Stomach (tissue), 19 donors: Measurements from ENCODE around the gene NACA2. TPM values are rescaled to one million over a fixed set of nuclear protein-coding genes. Genes with fewer than 3 reads are reported as not detected.
A peak's percentile ranks its signal among the peaks of the same experiment; 100 is the strongest.

Source experiments
- DNase-seq, 2 donors: peaks; one replicate each; pipeline versions ENCODE4 v3.0.0 to v3.0.0-alpha.2; 2013 to 2019
- H3K27ac ChIP-seq, 5 donors: fragments of 200-600 bp in 4 of 5; sonication (generic) in 4 of 5; one replicate each; pipeline ENCODE4 v1.5.1; 2013 to 2019; ENCODE audit warnings: mild to moderate bottlenecking in 1 of 5, moderate library complexity in 1 of 5
- H3K27me3 ChIP-seq, 3 donors: fragments of 200-600 bp; sonication (generic); one replicate each; pipeline ENCODE4 v1.5.1; 2017 to 2019; ENCODE audit warnings: mixed run types in 1 of 3
- H3K36me3 ChIP-seq, 4 donors: fragments of 200-600 bp; sonication (generic); 1 replicate in 3 of 4; 2 replicates in 1 of 4; pipeline ENCODE4 v1.5.1; 2016 to 2019
- H3K4me1 ChIP-seq, 4 donors: fragments of 200-600 bp; sonication (generic); one replicate each; pipeline ENCODE4 v1.5.1; 2016 to 2019
- H3K4me3 ChIP-seq, 4 donors: fragments of 200-600 bp; sonication (generic) in 3 of 4; one replicate each; pipeline ENCODE4 v1.5.1; 2016 to 2019; ENCODE audit warnings: mild to moderate bottlenecking in 1 of 4
- H3K9me3 ChIP-seq, 4 donors: fragments of 200-600 bp; sonication (generic); one replicate each; pipeline ENCODE4 v1.5.1; 2016 to 2019
- EP300 ChIP-seq: sonication (generic); formaldehyde crosslinking; IDR thresholded peaks from one replicate; pipeline ENCODE4 v1.6.1; 2017; ENCODE audit warnings: antibody characterized with exemption
- POLR2A ChIP-seq, 4 donors: fragments of 450-650 bp; IDR thresholded peaks; one replicate each; pipeline ENCODE4 v1.6.1; 2016; ENCODE audit warnings: antibody characterized with exemption in 4 of 4, control low read depth in 2 of 4, mild to moderate bottlenecking in 1 of 4, moderate library complexity in 1 of 4
- POLR2AphosphoS5 ChIP-seq, 3 donors: sonication (generic); formaldehyde crosslinking; IDR thresholded peaks; one replicate each; pipeline ENCODE4 v1.6.1; 2016; ENCODE audit warnings: antibody characterized with exemption in 3 of 3
- WGBS, 5 donors: extraction: QIAGEN DNeasy Blood & Tissue Kit in 3 of 5; methylation state at CpG; one replicate each; pipeline versions ENCODE4 v1.1.5 to v1.1.7; 2013 to 2018; 5-methylcytosine and 5-hydroxymethylcytosine counted together
- intact Hi-C: fragments of 100-400 bp; cut with DNase I; formaldehyde crosslinking; loops from one replicate; pipeline ENCODE4 v1.15.1; 2023; ENCODE audit warnings: low total_unique reads
- long read RNA-seq, 10 donors: transcript quantifications; one replicate each; lab custom pipeline, GENCODE V29; 2026
- polyA plus RNA-seq, 3 donors: library from polyadenylated mRNA; stranded (reverse); fragments of 200-250 nt; gene quantifications; one replicate each; pipeline ENCODE4 v1.2.3, GENCODE V29; 2013
- total RNA-seq, 5 donors: library from RNA; depleted of rRNA; stranded (reverse); fragments of >200 nt; gene quantifications; one replicate each; pipeline versions ENCODE4 v1.1.0 to v1.2.3, GENCODE V29; 2014 to 2016
- TF ChIP-seq, protein P1 (sequence below), 7 experiments: fragments of 450-650 bp in 4 of 7; fragments of 200-600 bp in 3 of 7; sonication (generic) in 3 of 7; IDR thresholded peaks; one replicate each; pipeline ENCODE4 v1.5.1; 2016 to 2019; ENCODE audit warnings: antibody characterized with exemption in 7 of 7, control low read depth in 2 of 7, mild to moderate bottlenecking in 1 of 7
- donor health status: healthy with polysubstance abuse.
- donor health status: Bipolar disorder and iron deficiency.
- donor health status: healthy.

NACA2 gene
- not detected for total RNA-seq
- polyA plus RNA-seq, result under 1 TPM in 1 of 3 donors, not detected in 2; 0.28 TPM
- long read RNA-seq, donor 1, result 0 reads
- long read RNA-seq, donor 2, result 0 reads
- long read RNA-seq, donor 3, result 0 reads
- long read RNA-seq, donor 4, result 0 reads
- long read RNA-seq, donor 5, result 0 reads
- long read RNA-seq, donor 6, result 0 reads
- long read RNA-seq, donor 7, result 0 reads
- long read RNA-seq, donor 8, result 0 reads
- long read RNA-seq, donor 9, partial matches to known transcripts, result 0 of 1 reads
- long read RNA-seq, donor 9, other reads (novel, unspliced or antisense), result 0 of 1 reads
- long read RNA-seq, donor 10, result 0 reads

DNA sequence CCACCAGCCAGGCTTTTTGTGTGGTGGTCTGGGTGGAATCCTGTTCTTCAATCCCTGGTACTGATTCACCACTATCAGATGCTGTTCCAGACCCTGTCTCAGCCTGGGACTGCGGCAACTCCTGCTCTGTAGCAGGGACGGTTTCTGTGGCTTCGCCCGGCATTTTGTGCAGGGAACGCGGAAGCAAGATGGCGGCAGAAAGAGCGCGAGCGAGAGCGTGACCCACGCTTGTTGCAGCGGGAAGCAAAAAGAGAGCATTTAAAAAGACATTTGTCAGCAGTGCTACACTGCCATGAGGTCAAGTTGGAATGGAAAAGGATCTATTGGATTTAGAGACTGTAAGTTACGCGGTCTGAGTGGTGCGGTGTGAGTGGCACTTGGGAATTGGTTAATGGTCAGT is at the start of gene NACA2:
TSS of gene NACA2 (minus strand) at position 202 of the 400 bp plus-strand sequence. CDS start at position 163, 39 bp downstream.
- Histone ChIP-seq H3K27ac (no peak within 1 kb of the TSS), H3K9me3 (no peaks in the 10 kb centered on the region), H3K4me3 (no peak within 1 kb of the TSS), H3K4me1 (no peaks in the 10 kb centered on the region), H3K36me3 (no peaks in the 10 kb centered on the region), H3K27me3 (peaks cover 0 to 26% (median 9%) of the 10 kb centered on the region in 3 donors)
- intact Hi-C loops, result no loop called here
- no peak for TF ChIP-seq POLR2A (IDR thresholded peaks at IDR 0.05)
- TF ChIP-seq, protein P1, sequence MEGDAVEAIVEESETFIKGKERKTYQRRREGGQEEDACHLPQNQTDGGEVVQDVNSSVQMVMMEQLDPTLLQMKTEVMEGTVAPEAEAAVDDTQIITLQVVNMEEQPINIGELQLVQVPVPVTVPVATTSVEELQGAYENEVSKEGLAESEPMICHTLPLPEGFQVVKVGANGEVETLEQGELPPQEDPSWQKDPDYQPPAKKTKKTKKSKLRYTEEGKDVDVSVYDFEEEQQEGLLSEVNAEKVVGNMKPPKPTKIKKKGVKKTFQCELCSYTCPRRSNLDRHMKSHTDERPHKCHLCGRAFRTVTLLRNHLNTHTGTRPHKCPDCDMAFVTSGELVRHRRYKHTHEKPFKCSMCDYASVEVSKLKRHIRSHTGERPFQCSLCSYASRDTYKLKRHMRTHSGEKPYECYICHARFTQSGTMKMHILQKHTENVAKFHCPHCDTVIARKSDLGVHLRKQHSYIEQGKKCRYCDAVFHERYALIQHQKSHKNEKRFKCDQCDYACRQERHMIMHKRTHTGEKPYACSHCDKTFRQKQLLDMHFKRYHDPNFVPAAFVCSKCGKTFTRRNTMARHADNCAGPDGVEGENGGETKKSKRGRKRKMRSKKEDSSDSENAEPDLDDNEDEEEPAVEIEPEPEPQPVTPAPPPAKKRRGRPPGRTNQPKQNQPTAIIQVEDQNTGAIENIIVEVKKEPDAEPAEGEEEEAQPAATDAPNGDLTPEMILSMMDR (IDR thresholded peaks at IDR 0.05), result no peak
- TF ChIP-seq POLR2AphosphoS5 (IDR thresholded peaks at IDR 0.05), result no peak
- TF ChIP-seq EP300, result no peak
- 94 to 98% (median 97%) methylated on average over 16 of the region's 16 CpGs for WGBS, 5 donors
- no peak for DNase-seq

GRCh38 chr17:61639818-61640217 is 48.8 kb upstream of the NACA2 start:
- intact Hi-C loops, result no loop called here
- Histone ChIP-seq H3K4me3 (no peak overlapping the region), H3K4me1 (no peaks in the 10 kb centered on the region), H3K9me3 (peaks cover 0 to 4% (median 2%) of the 10 kb centered on the region in 4 donors), H3K27ac (no peak overlapping the region), H3K27me3 (no peaks in the 10 kb centered on the region), H3K36me3 (no peaks in the 10 kb centered on the region)
- TF ChIP-seq POLR2AphosphoS5 (IDR thresholded peaks at IDR 0.05) (no peak), POLR2A (IDR thresholded peaks at IDR 0.05) (no peak), EP300 (no peak)
- TF ChIP-seq, protein P1 (IDR thresholded peaks at IDR 0.05), result no peak
- no peak for DNase-seq
- WGBS, 5 donors, result 75 to 96% (median 84%) methylated on average over 1 of the region's 1 CpG

GRCh38 chr17:61638087-61638486 is 47.1 kb upstream of the NACA2 start:
- Histone ChIP-seq H3K4me1 (no peaks in the 10 kb centered on the region), H3K27ac (no peak overlapping the region), H3K36me3 (no peaks in the 10 kb centered on the region), H3K9me3 (peaks cover 0 to 4% (median 2%) of the 10 kb centered on the region in 4 donors), H3K27me3 (no peaks in the 10 kb centered on the region), H3K4me3 (no peak overlapping the region)
- TF ChIP-seq POLR2AphosphoS5 (IDR thresholded peaks at IDR 0.05) (no peak), POLR2A (IDR thresholded peaks at IDR 0.05) (no peak), EP300 (no peak)
- TF ChIP-seq, protein P1 (IDR thresholded peaks at IDR 0.05), result no peak
- 27 to 39% (median 33%) methylated on average over 1 of the region's 1 CpG for WGBS, 5 donors
- intact Hi-C loops, result no loop called here
- DNase-seq, result no peak

DNA sequence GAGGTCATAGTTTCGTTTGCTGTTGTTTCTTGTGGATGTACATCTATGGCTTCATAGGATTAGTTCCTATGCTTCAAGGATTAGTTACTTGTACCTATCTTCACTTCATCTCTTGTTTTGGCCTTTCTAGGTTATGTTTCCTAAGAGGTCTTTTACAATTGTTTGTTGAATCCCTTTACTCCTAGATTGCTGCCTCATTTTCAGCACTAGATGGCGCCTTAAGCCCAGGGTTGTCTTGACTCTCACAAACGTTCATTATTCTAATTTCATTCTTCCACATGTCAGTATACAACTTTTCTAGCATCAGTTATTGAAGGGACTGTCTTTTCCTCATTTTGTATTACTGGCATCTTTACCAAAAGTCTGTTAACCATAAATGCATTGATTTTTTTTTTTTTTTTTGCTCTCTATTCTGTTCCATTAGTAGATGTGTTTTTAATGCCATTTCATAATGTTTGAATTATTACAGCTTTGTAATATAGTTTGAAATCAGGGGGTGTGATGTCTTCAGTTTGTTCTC is 45.0 kb upstream of the NACA2 start:
- no peak overlapping the region for H3K27ac ChIP-seq
- no peaks in the 10 kb centered on the region for H3K36me3 ChIP-seq
- DNase-seq, result peak; percentile 50 to 64
- no peak overlapping the region for H3K4me3 ChIP-seq
- peaks cover 0 to 6% (median 0%) of the 10 kb centered on the region in 3 donors for H3K27me3 ChIP-seq
- H3K4me1 ChIP-seq, result no peaks in the 10 kb centered on the region
- intact Hi-C loops, result no loop called here
- TF ChIP-seq EP300 (no peak), POLR2AphosphoS5 (IDR thresholded peaks at IDR 0.05) (no peak)
- TF ChIP-seq, protein P1 (IDR thresholded peaks at IDR 0.05), result peak in 4 of 7 experiments; percentile 33 to 64 (median 48)
- WGBS, 5 donors, result 8 to 20% (median 12%) methylated on average over 3 of the region's 3 CpGs
- H3K9me3 ChIP-seq, result peaks cover 0 to 4% (median 2%) of the 10 kb centered on the region in 4 donors
